Caco-2 (cell line): Measurements from ENCODE around the gene CAMTA2. TPM values are rescaled to one million over a fixed set of nuclear protein-coding genes. Genes with fewer than 3 reads are reported as not detected.

Experiments used
- BruUV-seq: library from RNA; stranded (reverse); fragments of 400-500 nt; replicated peaks from 2 replicates; lab custom pipeline; 2021; lab: Mats Ljungman, UMichigan
- CTCF ChIA-PET: fragments of 300-600 bp; sonication (Branson Sonifier 250); formaldehyde crosslinking; loops from one replicate; lab custom pipeline; 2022; ENCODE audit warnings: antibody characterized with exemption; lab: Charles Lee
- POLR2A ChIA-PET: fragments of 300-600 bp; sonication (Branson Sonifier 250); formaldehyde crosslinking; loops from one replicate; lab custom pipeline; 2022; ENCODE audit warnings: antibody characterized with exemption; lab: Charles Lee
- DNase-seq, 2 experiments: peaks; one replicate each; pipeline versions ENCODE4 v3.0.0 to v3.0.0-alpha.2; 2020 to 2022
- H3K27me3 ChIP-seq: replicated peaks from 2 replicates; pipeline ENCODE4 v1.6.0; 2011; ENCODE audit warnings: low read length; ENCODE audit not compliant: control insufficient read depth, insufficient read depth
- H3K36me3 ChIP-seq: 2 replicates; pipeline ENCODE4 v1.5.1; 2011; ENCODE audit warnings: low read length; ENCODE audit not compliant: control insufficient read depth, insufficient read depth
- H3K4me1 ChIP-seq: fragments of 250-450 bp; sonication (Bioruptor Pico); 2 replicates; pipeline ENCODE4 v1.5.1; 2020; ENCODE audit warnings: mild to moderate bottlenecking
- H3K4me3 ChIP-seq: 2 replicates; pipeline ENCODE4 v1.5.1; 2011; ENCODE audit warnings: low read depth, mild to moderate bottlenecking, control low read depth, low read length
- H3K9me3 ChIP-seq: fragments of 250-450 bp; sonication (Bioruptor Pico); 2 replicates; pipeline ENCODE4 v1.5.1; 2020; ENCODE audit warnings: mild to moderate bottlenecking, moderate library complexity
- H3K27ac Mint-ChIP-seq: one replicate; pipeline ENCODE4 v1.8.0; 2022; ENCODE audit warnings: mixed read lengths; ENCODE audit not compliant: unreplicated experiment
- H3K27me3 Mint-ChIP-seq: one replicate; pipeline ENCODE4 v1.8.0; 2022; ENCODE audit warnings: mixed read lengths; ENCODE audit not compliant: insufficient read depth, unreplicated experiment
- H3K36me3 Mint-ChIP-seq: one replicate; pipeline ENCODE4 v1.8.0; 2022; ENCODE audit warnings: mild to moderate bottlenecking, mixed read lengths; ENCODE audit not compliant: insufficient read depth, unreplicated experiment
- H3K4me1 Mint-ChIP-seq: one replicate; pipeline ENCODE4 v1.8.0; 2022; ENCODE audit warnings: low read depth, mixed read lengths; ENCODE audit not compliant: unreplicated experiment
- H3K4me3 Mint-ChIP-seq: one replicate; pipeline ENCODE4 v1.8.0; 2022; ENCODE audit warnings: mild to moderate bottlenecking, moderate library complexity, mixed read lengths; ENCODE audit not compliant: unreplicated experiment
- H3K9me3 Mint-ChIP-seq: one replicate; pipeline ENCODE4 v1.8.0; 2022; ENCODE audit warnings: mixed read lengths; ENCODE audit not compliant: unreplicated experiment
- CTCF ChIP-seq, 2 experiments: fragments of 200-600 bp in 1 of 2; IDR thresholded peaks; 1 replicate in 1 of 2; 2 replicates in 1 of 2; pipeline versions ENCODE4 v1.5.1 to v1.8.0; 2011 to 2022; ENCODE audit warnings: antibody characterized with exemption in 1 of 2, control low read depth in 1 of 2, inconsistent platforms in 1 of 2, low read depth in 1 of 2, low read length in 1 of 2, mild to moderate bottlenecking in 1 of 2, moderate library complexity in 1 of 2; ENCODE audit not compliant: insufficient read depth in 1 of 2, severe bottlenecking in 1 of 2, unreplicated experiment in 1 of 2
- intact Hi-C: fragments of 100-400 bp; cut with micrococcal nuclease; formaldehyde crosslinking; loops from one replicate; pipeline ENCODE4 v1.10.0; 2022; ENCODE audit not compliant: unreplicated experiment
- total RNA-seq: library from RNA; stranded (reverse); gene quantifications from 2 replicates; pipeline ENCODE4 v1.2.3, GENCODE V29; 2022

The CAMTA2 gene
- total RNA-seq, 1 experiment from 2014 or later, result 18.8 TPM

GRCh38 chr17:4942760-4943508, 44.5 kb downstream of the CAMTA2 start:
- no peaks in the 10 kb centered on the region; the same call in 1 of the 2 replicates for H3K36me3 ChIP-seq
- H3K9me3 Mint-ChIP-seq, result no peaks in the 10 kb centered on the region
- H3K36me3 Mint-ChIP-seq, result peaks cover 45% of the 10 kb centered on the region
- no peaks in the 10 kb centered on the region for H3K9me3 ChIP-seq
- BruUV-seq, result no TSS peak
- no peak for TF ChIP-seq CTCF (IDR thresholded peaks at IDR 0.05; ENCODE audit: insufficient read depth in 1 of 2, low read depth in 1 of 2, low read length in 1 of 2, severe bottlenecking in 1 of 2, unreplicated experiment in 1 of 2)
- POLR2A ChIA-PET, result interaction anchor here (0.5 kb wide), 1 partner anchor 66 kb away, joined by 4 read pairs; no protein-coding TSS in a partner anchor
- peaks cover 5% of the 10 kb centered on the region for H3K4me1 Mint-ChIP-seq
- H3K27me3 ChIP-seq, result no peaks in the 10 kb centered on the region
- CTCF ChIA-PET, result no interaction called here
- no peak overlapping the region for H3K4me3 ChIP-seq
- no peaks in the 10 kb centered on the region for H3K27me3 Mint-ChIP-seq
- no peak for DNase-seq
- intact Hi-C loops, result no loop called here
- no peak overlapping the region for H3K4me3 Mint-ChIP-seq
- H3K27ac Mint-ChIP-seq, result no peak overlapping the region
- 0 out of 2 replicates have a peak, but pooled peaks cover 7% of the 10 kb centered on the region for H3K4me1 ChIP-seq

DNA sequence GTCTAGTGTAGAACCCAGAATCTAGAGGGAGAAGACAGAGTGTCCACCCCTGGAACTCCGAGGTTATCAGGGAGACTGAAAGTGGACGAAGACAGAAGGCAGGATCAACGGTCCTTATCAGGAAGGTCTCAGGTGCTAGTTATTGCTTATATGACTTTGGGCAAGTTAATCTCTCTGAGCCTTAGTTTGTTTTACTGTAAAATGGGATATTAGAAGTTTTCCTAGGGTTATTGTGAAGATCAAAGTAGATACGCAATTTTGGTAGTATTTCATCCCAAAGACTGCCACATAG, 46.2 kb downstream of the CAMTA2 start:
- BruUV-seq, result no TSS peak
- ChIA-PET CTCF (no interaction called here), POLR2A (no interaction called here)
- Mint-ChIP-seq H3K27me3 (no peaks in the 10 kb centered on the region), H3K36me3 (peaks cover 35% of the 10 kb centered on the region), H3K4me3 (peak overlapping the region; percentile 87), H3K27ac (peak overlapping the region; percentile 89), H3K9me3 (no peaks in the 10 kb centered on the region), H3K4me1 (peaks cover 5% of the 10 kb centered on the region)
- peak overlapping the region; percentile 73 for H3K4me3 ChIP-seq
- intact Hi-C loops, result loop anchor here (2.0 kb wide), 1 partner anchor 26 kb away; the partner anchor contains the start of gene SPAG7
- DNase-seq, result no peak
- no peaks in the 10 kb centered on the region for H3K9me3 ChIP-seq
- TF ChIP-seq CTCF (IDR thresholded peaks at IDR 0.05; ENCODE audit: insufficient read depth in 1 of 2, low read depth in 1 of 2, low read length in 1 of 2, severe bottlenecking in 1 of 2, unreplicated experiment in 1 of 2), result no peak
- no peaks in the 10 kb centered on the region for H3K27me3 ChIP-seq
- 0 out of 2 replicates have a peak, but pooled peaks cover 1% of the 10 kb centered on the region for H3K4me1 ChIP-seq
- no peaks in the 10 kb centered on the region; the same call in 1 of the 2 replicates for H3K36me3 ChIP-seq

DNA sequence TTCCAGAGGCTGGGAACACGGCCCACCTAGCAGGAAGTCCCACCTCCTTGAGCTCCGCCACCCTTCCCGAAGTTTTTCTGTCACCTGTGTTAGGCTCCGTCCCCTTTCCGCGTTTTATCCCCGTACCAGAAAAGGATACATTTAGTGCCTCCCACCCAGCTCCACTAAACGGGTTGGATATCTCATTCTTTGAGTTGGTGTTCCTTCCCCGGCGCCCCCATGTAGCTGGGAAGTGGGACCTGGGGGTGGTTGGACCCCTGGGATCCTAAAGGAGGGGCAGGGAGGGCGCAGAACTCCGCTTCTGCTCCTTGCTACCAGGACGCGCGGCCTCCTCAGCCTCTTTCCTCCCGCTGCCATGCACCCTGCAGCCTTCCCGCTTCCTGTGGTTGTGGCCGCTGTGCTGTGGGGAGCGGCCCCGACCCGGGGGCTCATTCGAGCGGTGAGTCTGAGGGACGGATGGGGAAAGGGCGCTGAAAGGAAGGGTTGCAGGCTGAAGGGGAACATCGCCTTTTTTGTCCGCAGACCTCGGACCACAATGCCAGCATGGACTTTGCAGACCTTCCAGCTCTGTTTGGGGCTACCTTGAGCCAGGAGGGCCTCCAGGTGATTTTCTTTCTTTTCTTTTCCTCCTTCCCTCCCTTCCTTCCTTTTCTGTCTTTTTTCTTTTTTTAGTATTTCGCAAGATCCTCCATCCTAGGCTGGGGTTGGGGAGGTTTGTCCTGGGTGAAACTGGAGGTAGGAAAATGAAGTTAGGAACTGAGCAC, 46.7 kb downstream of the CAMTA2 start:
- Mint-ChIP-seq H3K4me3 (peak overlapping the region; percentile 87), H3K27me3 (no peaks in the 10 kb centered on the region), H3K27ac (peak overlapping the region; percentile 89), H3K36me3 (peaks cover 31% of the 10 kb centered on the region), H3K9me3 (no peaks in the 10 kb centered on the region), H3K4me1 (peaks cover 5% of the 10 kb centered on the region)
- intact Hi-C loops, result loop anchor here (1.0 to 2.0 kb wide), 2 partner anchors 9 to 26 kb away; partner anchors contain the start of gene SPAG7
- ChIA-PET CTCF (interaction anchor here (0.7 to 2.2 kb wide), 4 partner anchors 9 to 231 kb away, joined by 3 to 19 read pairs (median 5); partner anchors contain the start of genes ARRB2 and SPAG7), POLR2A (interaction anchor here (0.5 to 2.6 kb wide), 8 partner anchors 11 to 293 kb away, joined by 3 to 54 read pairs (median 8); partner anchors contain the start of genes ENO3, KIF1C and SPAG7)
- peak in 1 of 2 experiments; percentile 79 for DNase-seq
- H3K4me3 ChIP-seq, result peak overlapping the region; percentile 73
- H3K27me3 ChIP-seq, result no peaks in the 10 kb centered on the region
- TSS peak; percentile 80 for BruUV-seq
- no peaks in the 10 kb centered on the region for H3K4me1 ChIP-seq
- no peaks in the 10 kb centered on the region; the same call in 1 of the 2 replicates for H3K36me3 ChIP-seq
- no peak for TF ChIP-seq CTCF (IDR thresholded peaks at IDR 0.05; ENCODE audit: insufficient read depth in 1 of 2, low read depth in 1 of 2, low read length in 1 of 2, severe bottlenecking in 1 of 2, unreplicated experiment in 1 of 2)
- no peaks in the 10 kb centered on the region for H3K9me3 ChIP-seq
